HG03342 (cell line): ENCODE data around the gene LARP1.
"Not testable (repeated sequence)": the region's sequence is repeated elsewhere in the genome, so short reads cannot be mapped to it uniquely, and the experiment has no call there.

ENCODE experiments used
- ATAC-seq: cut with Tn5 transposase; IDR thresholded peaks from one replicate; pipeline ENCODE4 v1.9.1; 2021; ENCODE audit warnings: mild to moderate bottlenecking, moderate library complexity; ENCODE audit not compliant: unreplicated experiment

Gene LARP1

DNA sequence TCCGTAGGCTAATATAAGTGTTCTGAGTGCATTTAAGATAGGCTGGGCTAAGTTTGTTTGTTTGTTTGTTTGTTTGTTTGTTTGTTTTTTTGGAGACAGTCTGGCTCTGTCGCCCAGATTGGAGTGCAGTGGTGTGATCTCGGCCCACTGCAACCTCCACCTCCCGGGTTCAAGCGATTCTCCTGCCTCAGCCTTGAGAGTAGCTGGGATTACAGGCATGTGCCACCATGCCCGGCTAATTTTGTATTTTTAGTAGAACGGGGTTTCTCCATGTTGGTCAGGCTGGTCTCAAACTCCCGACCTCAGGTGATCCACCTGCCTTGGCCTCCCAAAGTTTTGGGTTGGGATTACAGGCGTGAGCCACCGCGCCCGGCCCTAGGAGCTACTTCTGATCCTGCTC is 4.7 kb downstream of the LARP1 start:
- ATAC-seq = not testable (repeated sequence)

GRCh38 chr5:154761046-154761736 is 6.0 kb downstream of the LARP1 start:
- ATAC-seq = peak; percentile 42

GRCh38 chr5:154762261-154762660 is 7.1 kb downstream of the LARP1 start:
- ATAC-seq = no peak

DNA sequence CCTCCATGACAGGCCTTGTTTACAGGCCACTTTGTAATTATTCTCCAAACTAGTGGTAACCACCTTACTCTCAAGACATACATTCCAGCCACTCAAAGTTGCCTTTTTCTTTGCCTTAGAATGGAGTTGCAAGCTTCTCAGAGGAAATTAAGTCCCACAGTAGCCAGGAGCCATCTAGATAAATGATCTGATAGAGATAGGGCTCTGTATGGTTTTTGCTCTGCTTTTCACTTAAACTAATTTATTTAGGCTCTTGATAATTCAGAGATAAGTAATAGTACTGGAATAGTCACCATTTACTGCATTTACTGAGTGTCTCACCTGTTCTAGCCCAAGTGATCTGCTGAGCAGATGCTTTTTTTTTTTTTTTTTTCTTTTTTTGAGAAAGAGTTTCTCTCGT is 7.5 kb downstream of the LARP1 start:
- ATAC-seq = no peak

DNA sequence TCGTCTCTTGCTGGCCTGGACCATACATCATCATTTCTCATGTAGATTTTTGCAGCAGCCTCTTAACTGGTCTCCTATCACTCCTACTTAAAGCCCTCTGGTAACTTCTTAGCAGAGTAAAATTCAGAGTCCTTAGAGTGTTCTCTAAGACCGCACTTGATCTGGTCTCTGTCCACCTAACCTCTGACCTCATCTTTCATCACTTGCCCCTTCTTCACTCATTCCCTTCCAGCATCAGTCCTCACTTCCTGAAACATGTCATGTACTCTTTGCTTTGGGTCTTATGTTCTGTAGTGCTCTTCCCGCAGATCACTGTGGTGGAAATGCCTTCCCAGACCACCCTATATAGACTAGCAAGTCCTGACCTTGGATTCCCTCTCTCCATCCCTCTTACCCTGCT is 9.8 kb downstream of the LARP1 start:
- no peak for ATAC-seq

DNA sequence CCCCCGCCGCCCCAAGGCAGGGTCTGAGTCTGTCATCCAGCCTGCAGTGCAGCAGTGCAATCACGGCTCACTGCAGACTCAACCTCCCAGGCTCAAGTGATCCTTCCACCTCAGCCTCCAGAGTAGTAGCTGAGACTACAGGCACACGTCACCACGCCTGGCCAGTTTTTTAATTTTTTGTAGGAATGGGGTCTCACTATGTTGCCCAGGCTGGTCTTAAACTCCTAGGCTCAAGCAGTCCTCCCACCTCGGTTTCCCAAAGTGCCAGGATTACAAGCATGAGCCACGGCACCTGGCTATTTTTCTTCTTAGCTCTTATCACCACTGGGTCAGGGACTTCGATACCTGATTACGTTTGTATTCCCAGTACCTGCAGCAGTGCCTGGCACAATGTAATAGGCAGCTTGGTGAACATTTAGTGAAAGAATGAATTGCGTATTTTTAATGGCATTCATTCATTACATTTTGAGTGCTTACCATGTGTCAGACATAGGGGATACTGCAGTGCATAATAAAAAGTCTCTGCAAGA is 10.3 kb downstream of the LARP1 start:
- ATAC-seq = no peak

- no peak for ATAC-seq
These were observed 11.5 kb downstream of the LARP1 start for GRCh38 chr5:154766558-154767281.

GRCh38 chr5:154767576-154767975 is 12.4 kb downstream of the LARP1 start:
- no peak for ATAC-seq

GRCh38 chr5:154768207-154768606 is 13.0 kb downstream of the LARP1 start:
- no peak for ATAC-seq

DNA sequence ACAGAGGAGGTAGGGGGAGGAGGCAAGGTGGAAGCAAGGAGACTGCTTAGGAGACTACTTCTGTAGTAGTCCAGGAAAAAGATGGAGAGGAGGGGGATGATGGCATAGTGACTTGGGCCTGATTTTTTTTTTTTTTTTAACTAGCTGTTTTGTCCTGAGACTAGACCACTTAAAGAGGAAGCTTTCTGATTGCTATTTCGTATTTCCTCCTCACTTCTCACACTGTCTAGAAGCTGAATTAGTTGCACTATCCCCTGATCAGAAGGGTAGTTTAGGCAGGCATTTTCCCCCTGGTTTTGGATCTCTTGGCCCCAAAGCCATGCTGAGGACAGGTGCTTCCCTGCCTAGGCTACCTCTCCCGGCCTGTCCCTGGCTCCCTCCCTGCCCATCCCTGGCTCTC is 14.9 kb downstream of the LARP1 start:
- ATAC-seq = no peak

DNA sequence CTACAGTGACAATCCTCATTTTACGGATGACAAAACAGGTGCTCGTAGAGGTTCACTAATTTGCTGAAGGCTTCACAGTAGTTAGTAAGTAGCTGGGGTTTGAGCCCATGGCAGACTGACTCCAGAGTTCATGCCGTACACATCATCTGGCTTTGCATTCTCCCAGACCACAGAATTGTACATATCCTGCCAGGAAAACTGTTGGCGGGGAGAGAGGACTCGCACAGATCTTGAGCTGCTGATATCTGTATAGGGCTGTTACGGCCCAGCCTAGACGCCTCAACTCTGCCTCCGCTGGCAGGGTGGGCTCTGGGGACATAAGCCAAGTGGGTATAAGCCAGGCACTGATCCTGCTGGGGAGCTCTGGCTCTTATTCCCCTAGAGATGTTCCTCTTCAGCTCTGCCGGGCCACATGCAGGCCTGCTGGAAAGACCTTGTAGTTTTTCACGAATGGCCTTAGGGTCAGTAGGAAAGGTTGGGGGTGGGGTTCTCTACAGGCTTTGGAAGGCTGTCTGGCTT is 16.3 kb downstream of the LARP1 start:
- ATAC-seq = no peak

DNA sequence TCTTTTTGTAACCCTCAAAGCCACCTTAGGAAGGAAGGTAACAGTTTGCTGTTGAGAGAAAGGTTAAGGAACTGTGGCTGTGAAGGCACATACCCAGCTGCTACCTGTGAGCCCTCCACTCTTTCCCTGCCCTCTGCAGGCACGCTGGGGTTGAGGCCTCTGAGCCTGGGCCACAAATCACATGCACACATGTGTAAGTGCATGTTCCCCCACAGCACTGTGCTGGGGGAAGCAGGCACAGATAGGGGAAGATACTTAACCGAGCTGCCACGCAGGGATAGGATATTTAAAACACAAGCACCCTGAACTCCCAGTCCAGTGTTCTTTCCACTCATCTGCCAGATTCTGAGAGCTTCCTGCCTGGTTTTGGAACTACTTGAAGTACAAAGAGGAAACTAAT is 18.1 kb downstream of the LARP1 start:
- ATAC-seq = no peak

- ATAC-seq = no peak
These were observed 21.0 kb downstream of the LARP1 start for GRCh38 chr5:154776167-154776566.

DNA sequence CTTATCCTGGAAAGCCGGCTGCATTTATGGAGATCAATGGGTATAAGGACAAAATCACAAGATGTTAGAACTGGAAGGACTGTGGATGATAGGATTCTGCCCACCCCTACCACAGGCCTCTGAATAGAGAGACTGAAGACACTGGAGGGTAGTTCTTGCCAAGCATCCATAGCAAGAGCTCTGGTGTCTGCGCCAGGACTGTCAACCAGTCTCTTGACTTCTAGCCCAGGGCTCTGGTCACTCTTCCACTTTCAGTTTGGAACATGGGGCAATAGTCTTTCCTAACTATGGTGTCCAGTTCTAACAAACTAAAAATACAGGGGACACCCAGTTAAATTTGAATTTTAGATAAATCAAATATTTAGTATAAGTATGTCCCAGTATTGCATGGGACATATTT is 23.4 kb downstream of the LARP1 start:
- ATAC-seq = no peak

DNA sequence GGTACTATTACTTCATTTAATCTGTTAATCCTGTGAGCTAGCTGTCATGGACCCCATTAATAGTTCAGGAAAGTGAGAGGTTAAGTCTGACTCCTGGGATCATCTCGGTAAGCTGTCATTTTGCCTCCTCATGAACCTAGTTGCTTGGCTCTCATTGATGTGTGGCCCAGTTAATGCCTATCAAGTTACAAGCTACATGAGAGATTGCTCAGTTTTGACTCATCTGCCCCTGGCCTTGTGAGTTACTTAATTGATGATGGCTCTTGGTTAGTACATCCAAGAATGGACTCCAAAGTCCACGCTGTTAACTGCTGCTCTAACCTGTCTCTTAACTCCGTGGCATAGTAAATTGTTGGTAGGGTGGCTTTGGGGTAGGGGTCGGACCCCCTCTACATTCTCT is 23.9 kb downstream of the LARP1 start:
- ATAC-seq = no peak

DNA sequence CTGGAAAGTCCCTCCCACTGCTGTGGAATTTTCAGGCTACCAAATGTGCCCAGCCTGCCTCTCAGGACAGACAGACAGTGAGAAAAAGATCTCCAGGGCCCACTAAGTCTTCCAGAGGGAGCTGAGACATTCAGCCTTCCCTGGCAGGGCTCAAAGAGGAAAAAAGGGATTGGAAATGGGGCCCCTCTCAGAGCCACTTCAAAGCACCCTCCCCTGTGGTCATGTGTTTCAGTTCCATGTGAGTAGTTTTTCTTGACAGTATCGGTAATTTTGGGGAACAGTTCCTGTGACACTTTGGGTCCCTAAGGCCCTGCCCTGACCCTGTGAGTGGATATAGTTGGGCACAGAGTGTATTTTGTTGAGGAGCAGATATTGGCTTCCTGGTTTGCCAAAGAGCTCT is 25.0 kb downstream of the LARP1 start:
- ATAC-seq = peak; percentile 41

GRCh38 chr5:154782326-154782725 is 27.1 kb downstream of the LARP1 start:
- no peak for ATAC-seq

GRCh38 chr5:154782812-154783592 is 27.8 kb downstream of the LARP1 start:
- no peak for ATAC-seq

DNA sequence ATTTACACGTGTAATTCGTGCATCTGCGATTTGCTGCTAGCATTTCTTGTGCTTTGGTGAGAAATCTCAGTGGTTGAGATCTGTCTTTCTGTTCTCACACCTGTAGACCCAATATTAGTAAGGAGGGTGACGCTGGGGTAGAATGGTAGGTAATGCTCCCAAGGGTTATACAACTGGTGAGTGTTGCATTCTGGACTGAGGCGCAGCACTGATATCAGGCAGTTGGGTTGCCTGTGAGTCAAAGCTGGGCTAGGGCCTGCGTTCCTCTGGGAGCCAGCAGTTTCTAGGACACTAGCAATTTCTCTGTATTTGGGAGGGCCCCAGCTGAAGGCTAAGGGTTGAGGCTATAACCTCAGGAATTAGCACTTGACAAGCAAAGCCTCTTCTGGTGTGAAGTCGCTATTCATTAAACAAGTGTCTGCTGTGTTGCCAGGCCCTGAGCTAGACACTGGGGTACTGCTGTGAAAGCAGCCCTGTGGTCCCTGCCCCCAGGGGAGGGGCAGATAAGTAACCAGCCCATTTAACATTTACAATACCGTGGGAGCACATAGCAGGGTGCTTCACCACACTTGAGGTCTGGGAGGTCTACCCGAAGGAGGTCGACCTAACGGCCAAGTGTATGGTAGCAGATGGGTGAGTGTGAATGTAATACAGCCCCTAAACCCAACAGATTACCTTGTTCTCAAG is 28.7 kb downstream of the LARP1 start:
- peak; percentile 62 for ATAC-seq

GRCh38 chr5:154784856-154785255 is 29.7 kb downstream of the LARP1 start:
- ATAC-seq = no peak

DNA sequence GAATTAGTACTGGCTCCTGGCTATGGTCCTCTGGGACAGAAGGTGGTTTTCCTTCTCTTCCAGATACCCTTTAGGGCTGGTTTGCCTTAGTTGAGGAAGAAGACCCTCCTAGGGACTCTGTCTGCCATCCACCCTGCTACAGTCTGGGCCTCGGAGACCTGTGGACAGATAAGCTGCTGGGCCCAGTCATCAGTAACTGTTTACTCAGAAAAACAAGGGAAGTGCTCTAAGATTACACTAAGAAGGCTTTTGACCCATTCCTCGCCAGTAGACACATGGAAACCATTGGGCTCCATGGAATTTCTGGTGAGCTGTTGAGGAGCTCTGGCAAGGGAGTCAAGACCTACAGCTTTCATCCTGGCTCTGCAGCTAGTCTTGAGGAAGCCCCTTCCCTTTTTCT is 31.2 kb downstream of the LARP1 start:
- ATAC-seq = no peak
